Measurements from ENCODE around the gene SFTPA2. TPM values are rescaled to one million over a fixed set of nuclear protein-coding genes. Genes with fewer than 3 reads are reported as not detected.

SFTPA2 gene
- total RNA-seq (2021) = 4.6 to 5.9 TPM (median 5.7 TPM) in 3 replicates
- not detected for Bru-seq, nascent RNA
- long read RNA-seq, experiment 1 = 0 reads
- long read RNA-seq, experiment 2 = 0 reads
- long read RNA-seq, experiment 3 = 0 reads

GRCh38 chr10:79560160-79560709 is at the start of gene SFTPA2:
SFTPA2 (minus strand) TSS chr10:79560407; CDS start chr10:79559483, 924 bp downstream.
- TF ChIP-seq ZNF512 (CRISPR knock-in tag; IDR thresholded peaks at IDR 0.05; ENCODE audit: borderline replicate concordance) (no peak), CREB1 (CRISPR knock-in tag; IDR thresholded peaks at IDR 0.05) (no peak), JAZF1 (CRISPR knock-in tag; IDR thresholded peaks at IDR 0.05) (no peak), PRDM15 (CRISPR knock-in tag; IDR thresholded peaks at IDR 0.05) (no peak), NR3C1 (CRISPR knock-in tag; conservative IDR thresholded peaks at IDR 0.05; ENCODE audit: low read depth) (no peak), SOX15 (CRISPR knock-in tag; IDR thresholded peaks at IDR 0.05) (no peak), ZNF138 (CRISPR knock-in tag; conservative IDR thresholded peaks at IDR 0.05) (no peak), ZNF396 (CRISPR knock-in tag; IDR thresholded peaks at IDR 0.05; ENCODE audit: borderline replicate concordance) (no peak), PRRX2 (CRISPR knock-in tag; IDR thresholded peaks at IDR 0.05) (no peak), NFATC4 (CRISPR knock-in tag; IDR thresholded peaks at IDR 0.05) (no peak), SMAD4 (CRISPR knock-in tag; IDR thresholded peaks at IDR 0.05) (no peak)
- DNase-seq (ENCODE audit: low spot score) (no peak), ATAC-seq (no peak)
- H3K27me3 Mint-ChIP-seq (ENCODE audit: low read depth) = peaks cover 10% of the 10 kb centered on the region
- ChIA-PET CTCF (interaction anchor here (1.0 kb wide), 1 partner anchor 8 kb away, joined by 3 read pairs; no protein-coding TSS in a partner anchor), POLR2A (no interaction called here)
- no peak within 1 kb of the TSS for H3K4me3 Mint-ChIP-seq
- H3K9me3 Mint-ChIP-seq = no peaks in the 10 kb centered on the region
- peaks cover 6% of the 10 kb centered on the region for H3K4me1 Mint-ChIP-seq
- H3K36me3 Mint-ChIP-seq = no peaks in the 10 kb centered on the region
- no peak within 1 kb of the TSS for H3K27ac Mint-ChIP-seq

- peaks cover 5% of the 10 kb centered on the region for H3K36me3 Mint-ChIP-seq
- ATAC-seq (peak; percentile 84), DNase-seq (ENCODE audit: low spot score) (peak; percentile 73)
- H3K27ac Mint-ChIP-seq = no peak overlapping the region
- H3K4me3 Mint-ChIP-seq = no peak overlapping the region
- ChIA-PET CTCF (no interaction called here), POLR2A (no interaction called here)
- peaks cover 23% of the 10 kb centered on the region for H3K27me3 Mint-ChIP-seq (ENCODE audit: low read depth)
- peaks cover 4% of the 10 kb centered on the region for H3K4me1 Mint-ChIP-seq
- TF ChIP-seq IRF1 (CRISPR knock-in tag; IDR thresholded peaks at IDR 0.05) (no peak), PRDM15 (CRISPR knock-in tag; IDR thresholded peaks at IDR 0.05) (no peak), ERG (CRISPR knock-in tag; IDR thresholded peaks at IDR 0.05) (no peak), CTCF (IDR thresholded peaks at IDR 0.05) (peak; percentile 79), JUN (CRISPR knock-in tag; IDR thresholded peaks at IDR 0.05) (no peak), NR3C1 (CRISPR knock-in tag; conservative IDR thresholded peaks at IDR 0.05; ENCODE audit: low read depth) (no peak), ATF3 (CRISPR knock-in tag; conservative IDR thresholded peaks at IDR 0.05) (no peak), EMX1 (CRISPR knock-in tag; IDR thresholded peaks at IDR 0.05) (no peak)
- peaks cover 7% of the 10 kb centered on the region for H3K9me3 Mint-ChIP-seq
These were observed 48.5 kb upstream of the SFTPA2 start for GRCh38 chr10:79608505-79609375.
